SIG-M5 treated with dmso at 0.1 percent for 504 hours (cell line): ENCODE measurements around the gene CCDC9.
"Not testable (repeated sequence)": the region's sequence is repeated elsewhere in the genome, so short reads cannot be mapped to it uniquely, and the experiment has no call there.

ENCODE experiments used
- DNase-seq: peaks from one replicate; lab custom pipeline; 2025; ENCODE audit not compliant: unreplicated experiment; lab: John Stamatoyannopoulos, UW

CCDC9 gene

GRCh38 chr19:47283405-47284059 lies 27.2 kb downstream of the CCDC9 start:
- no peak for DNase-seq

GRCh38 chr19:47284324-47284899 lies 28.1 kb downstream of the CCDC9 start:
- DNase-seq, result peak; percentile 44

- peak; percentile 79 for DNase-seq
Observed at GRCh38 chr19:47296036-47296435, 39.7 kb downstream of the CCDC9 start.

- not testable (repeated sequence) for DNase-seq
Observed at GRCh38 chr19:47300867-47301266, 44.5 kb downstream of the CCDC9 start.

GRCh38 chr19:47302249-47302648 lies 45.9 kb downstream of the CCDC9 start:
- DNase-seq, result no peak

GRCh38 chr19:47303966-47304365 lies 47.6 kb downstream of the CCDC9 start:
- DNase-seq, result no peak

- DNase-seq, result peak; percentile 42
Observed at GRCh38 chr19:47305309-47305751, 49.0 kb downstream of the CCDC9 start.

GRCh38 chr19:47306303-47306702 lies 50.0 kb downstream of the CCDC9 start:
- DNase-seq, result no peak

GRCh38 chr19:47309038-47309437 lies 52.7 kb downstream of the CCDC9 start:
- DNase-seq, result no peak

GRCh38 chr19:47309608-47310007 lies 53.3 kb downstream of the CCDC9 start, which contains the start of gene C5AR1:
Gene C5AR1 (plus strand): TSS chr19:47309861. CDS start chr19:47309896, 35 bp downstream.
- no peak for DNase-seq

- DNase-seq, result no peak
Observed at GRCh38 chr19:47310323-47310722, 54.0 kb downstream of the CCDC9 start.

- DNase-seq, result peak; percentile 79
Observed at GRCh38 chr19:47310819-47311218, 54.5 kb downstream of the CCDC9 start.

GRCh38 chr19:47312366-47313006 lies 56.2 kb downstream of the CCDC9 start:
- no peak for DNase-seq

GRCh38 chr19:47313754-47314295 lies 57.5 kb downstream of the CCDC9 start:
- no peak for DNase-seq

GRCh38 chr19:47315125-47315821 lies 58.9 kb downstream of the CCDC9 start:
- peak; percentile 96 for DNase-seq

- no peak for DNase-seq
Observed at GRCh38 chr19:47316513-47316912, 60.2 kb downstream of the CCDC9 start.

- DNase-seq, result no peak
Observed at GRCh38 chr19:47319923-47320871, 63.9 kb downstream of the CCDC9 start.
